ENCODE results near the gene FAM124B.

FAM124B gene

GRCh38 chr2:224410946-224411561, 9.1 kb upstream of the FAM124B start:
- no peak for TF ChIP-seq EZH2 (IDR thresholded peaks at IDR 0.05; ENCODE audit: borderline replicate concordance, low read length)
- no peak for TF ChIP-seq CTCF (IDR thresholded peaks at IDR 0.05; ENCODE audit: low read length)
- H3K4me2 ChIP-seq (ENCODE audit: low read length): no peak overlapping the region

GRCh38 chr2:224408676-224409075, 6.8 kb upstream of the FAM124B start:
- TF ChIP-seq CTCF (IDR thresholded peaks at IDR 0.05; ENCODE audit: low read length) (no peak), EZH2 (IDR thresholded peaks at IDR 0.05; ENCODE audit: borderline replicate concordance, low read length) (no peak)

More at GRCh38 chr2:224410946-224411561, 9.1 kb upstream of the FAM124B start:
- Histone ChIP-seq H3K36me3 (ENCODE audit: insufficient read depth, low read length) (no peaks in the 10 kb centered on the region), H4K20me1 (ENCODE audit: insufficient read depth, low read length) (no peaks in the 10 kb centered on the region), H3K27ac (ENCODE audit: low read depth, low read length, poor library complexity, severe bottlenecking) (no peak overlapping the region), H3K4me3 (ENCODE audit: low read depth, low read length, poor library complexity, severe bottlenecking) (no peak overlapping the region), H3K9ac (ENCODE audit: low read length) (no peak overlapping the region), H3F3A (ENCODE audit: insufficient read depth, low read length) (no peaks in the 10 kb centered on the region), H2AFZ (ENCODE audit: low read length) (no peak overlapping the region), H3K9me2 (ENCODE audit: low read depth, low read length) (no peaks in the 10 kb centered on the region), H3K9me3 (ENCODE audit: low read length) (no peaks in the 10 kb centered on the region), H3K4me1 (ENCODE audit: insufficient read depth, low read length, severe bottlenecking) (no peaks in the 10 kb centered on the region), H3K27me3 (ENCODE audit: insufficient read depth, low read length) (no peaks in the 10 kb centered on the region; the same call in 1 of the 2 replicates), H3K79me2 (ENCODE audit: insufficient read depth, low read length) (no peaks in the 10 kb centered on the region)

DNA sequence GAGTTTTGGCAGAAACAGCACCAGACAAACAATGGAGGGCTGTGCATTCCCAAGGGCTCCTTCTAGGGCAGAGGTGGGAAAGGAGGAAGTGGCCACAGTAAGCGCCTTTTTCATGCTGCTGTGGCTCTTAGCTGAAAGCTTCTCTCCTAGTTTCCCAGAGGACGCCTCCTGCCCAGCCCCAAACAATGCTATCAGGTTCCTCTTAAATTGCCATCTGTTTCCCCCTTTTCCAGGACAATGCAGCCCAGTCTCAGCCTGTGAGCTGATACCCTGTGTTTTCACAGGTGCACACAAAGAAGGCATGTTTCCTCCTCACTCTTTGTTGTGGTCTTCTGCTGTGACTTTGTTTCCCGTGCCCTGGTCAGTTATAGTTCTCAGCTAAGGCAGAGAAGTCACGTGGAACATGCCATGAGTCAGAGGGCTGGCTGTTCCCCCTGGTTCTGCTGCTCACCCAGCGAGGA, 5.4 kb upstream of the FAM124B start:
- no peak overlapping the region for H3K4me2 ChIP-seq (ENCODE audit: low read length)
- no peak for TF ChIP-seq CTCF (IDR thresholded peaks at IDR 0.05; ENCODE audit: low read length)
- TF ChIP-seq EZH2 (IDR thresholded peaks at IDR 0.05; ENCODE audit: borderline replicate concordance, low read length): no peak

More at GRCh38 chr2:224408676-224409075, 6.8 kb upstream of the FAM124B start:
- Histone ChIP-seq H3K27me3 (ENCODE audit: insufficient read depth, low read length) (no peaks in the 10 kb centered on the region; the same call in 1 of the 2 replicates), H3F3A (ENCODE audit: insufficient read depth, low read length) (no peaks in the 10 kb centered on the region), H3K79me2 (ENCODE audit: insufficient read depth, low read length) (no peaks in the 10 kb centered on the region), H4K20me1 (ENCODE audit: insufficient read depth, low read length) (no peaks in the 10 kb centered on the region), H2AFZ (ENCODE audit: low read length) (no peak overlapping the region), H3K9ac (ENCODE audit: low read length) (no peak overlapping the region), H3K9me3 (ENCODE audit: low read length) (no peaks in the 10 kb centered on the region), H3K36me3 (ENCODE audit: insufficient read depth, low read length) (no peaks in the 10 kb centered on the region), H3K4me2 (ENCODE audit: low read length) (no peak overlapping the region), H3K27ac (ENCODE audit: low read depth, low read length, poor library complexity, severe bottlenecking) (no peak overlapping the region), H3K4me1 (ENCODE audit: insufficient read depth, low read length, severe bottlenecking) (no peaks in the 10 kb centered on the region), H3K9me2 (ENCODE audit: low read depth, low read length) (no peaks in the 10 kb centered on the region), H3K4me3 (ENCODE audit: low read depth, low read length, poor library complexity, severe bottlenecking) (no peak overlapping the region)

More for the DNA sequence above, 5.4 kb upstream of the FAM124B start:
- Histone ChIP-seq H3K9me3 (ENCODE audit: low read length) (no peaks in the 10 kb centered on the region), H2AFZ (ENCODE audit: low read length) (no peak overlapping the region), H3K27me3 (ENCODE audit: insufficient read depth, low read length) (no peaks in the 10 kb centered on the region), H3K9ac (ENCODE audit: low read length) (no peak overlapping the region), H3K27ac (ENCODE audit: low read depth, low read length, poor library complexity, severe bottlenecking) (no peak overlapping the region), H3K79me2 (ENCODE audit: insufficient read depth, low read length) (no peaks in the 10 kb centered on the region), H3K4me3 (ENCODE audit: low read depth, low read length, poor library complexity, severe bottlenecking) (no peak overlapping the region), H3F3A (ENCODE audit: insufficient read depth, low read length) (no peaks in the 10 kb centered on the region), H4K20me1 (ENCODE audit: insufficient read depth, low read length) (no peaks in the 10 kb centered on the region), H3K9me2 (ENCODE audit: low read depth, low read length) (no peaks in the 10 kb centered on the region), H3K4me1 (ENCODE audit: insufficient read depth, low read length, severe bottlenecking) (no peaks in the 10 kb centered on the region), H3K36me3 (ENCODE audit: insufficient read depth, low read length) (no peaks in the 10 kb centered on the region)

All from OCI-LY1 (cell line).